Measurements from ENCODE around the gene OPCML.

Gene OPCML

DNA sequence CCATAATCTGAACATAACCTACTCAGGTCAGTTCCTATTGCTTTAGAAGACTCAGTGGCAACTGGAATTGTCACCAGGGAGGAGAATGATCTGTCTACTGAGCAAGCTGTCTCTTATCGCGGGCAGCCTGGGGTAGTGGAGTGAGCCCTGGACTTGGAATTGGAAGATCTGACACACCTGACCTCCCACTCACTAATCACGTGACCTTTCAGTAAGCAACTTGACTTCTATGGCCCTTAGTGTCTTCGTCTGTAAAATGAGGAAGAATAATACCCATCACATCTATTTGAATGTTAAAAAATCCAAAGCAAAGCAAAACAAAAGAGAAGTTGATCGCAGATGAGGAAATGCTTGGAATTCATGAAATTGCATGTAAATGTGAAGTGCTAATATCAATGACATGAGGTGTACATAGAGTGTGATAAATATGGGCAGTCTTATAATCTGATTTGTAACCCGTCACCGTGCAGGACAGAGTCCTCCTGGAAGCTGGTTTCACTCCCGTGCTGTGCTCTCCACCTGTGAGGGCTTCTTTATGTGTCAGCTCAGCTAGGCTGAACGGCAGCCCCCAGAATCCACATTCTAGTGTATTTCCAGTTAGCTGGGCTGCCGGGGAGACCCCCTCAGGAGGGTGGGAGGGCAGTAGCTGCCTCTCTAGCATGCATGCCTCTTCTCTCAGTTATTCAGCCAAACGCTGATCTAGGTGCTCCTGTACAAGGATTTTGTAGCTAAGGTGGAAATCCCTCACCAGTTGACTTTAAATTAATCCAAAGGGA lies 482.9 kb downstream of the OPCML start (continued):
- TF ChIP-seq TSHZ2 (CRISPR knock-in tag; IDR thresholded peaks at IDR 0.05) (no peak), RARB (CRISPR knock-in tag; IDR thresholded peaks at IDR 0.05) (no peak)

- TF ChIP-seq OSR1 (CRISPR knock-in tag; IDR thresholded peaks at IDR 0.05) = no peak
- TF ChIP-seq GLIS3 (CRISPR knock-in tag; IDR thresholded peaks at IDR 0.05) = no peak
- no peak for TF ChIP-seq ZNF70 (CRISPR knock-in tag; IDR thresholded peaks at IDR 0.05)
- TF ChIP-seq, protein P1, sequence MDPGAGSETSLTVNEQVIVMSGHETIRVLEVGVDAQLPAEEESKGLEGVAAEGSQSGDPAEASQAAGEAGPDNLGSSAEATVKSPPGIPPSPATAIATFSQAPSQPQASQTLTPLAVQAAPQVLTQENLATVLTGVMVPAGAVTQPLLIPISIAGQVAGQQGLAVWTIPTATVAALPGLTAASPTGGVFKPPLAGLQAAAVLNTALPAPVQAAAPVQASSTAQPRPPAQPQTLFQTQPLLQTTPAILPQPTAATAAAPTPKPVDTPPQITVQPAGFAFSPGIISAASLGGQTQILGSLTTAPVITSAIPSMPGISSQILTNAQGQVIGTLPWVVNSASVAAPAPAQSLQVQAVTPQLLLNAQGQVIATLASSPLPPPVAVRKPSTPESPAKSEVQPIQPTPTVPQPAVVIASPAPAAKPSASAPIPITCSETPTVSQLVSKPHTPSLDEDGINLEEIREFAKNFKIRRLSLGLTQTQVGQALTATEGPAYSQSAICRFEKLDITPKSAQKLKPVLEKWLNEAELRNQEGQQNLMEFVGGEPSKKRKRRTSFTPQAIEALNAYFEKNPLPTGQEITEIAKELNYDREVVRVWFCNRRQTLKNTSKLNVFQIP (CRISPR knock-in tag; IDR thresholded peaks at IDR 0.05; ENCODE audit: borderline replicate concordance, low read depth) = no peak
- TF ChIP-seq ESRRG (CRISPR knock-in tag; IDR thresholded peaks at IDR 0.05) = no peak
- no peak for TF ChIP-seq CSRNP3 (CRISPR knock-in tag; IDR thresholded peaks at IDR 0.05)
- TF ChIP-seq, protein P2, sequence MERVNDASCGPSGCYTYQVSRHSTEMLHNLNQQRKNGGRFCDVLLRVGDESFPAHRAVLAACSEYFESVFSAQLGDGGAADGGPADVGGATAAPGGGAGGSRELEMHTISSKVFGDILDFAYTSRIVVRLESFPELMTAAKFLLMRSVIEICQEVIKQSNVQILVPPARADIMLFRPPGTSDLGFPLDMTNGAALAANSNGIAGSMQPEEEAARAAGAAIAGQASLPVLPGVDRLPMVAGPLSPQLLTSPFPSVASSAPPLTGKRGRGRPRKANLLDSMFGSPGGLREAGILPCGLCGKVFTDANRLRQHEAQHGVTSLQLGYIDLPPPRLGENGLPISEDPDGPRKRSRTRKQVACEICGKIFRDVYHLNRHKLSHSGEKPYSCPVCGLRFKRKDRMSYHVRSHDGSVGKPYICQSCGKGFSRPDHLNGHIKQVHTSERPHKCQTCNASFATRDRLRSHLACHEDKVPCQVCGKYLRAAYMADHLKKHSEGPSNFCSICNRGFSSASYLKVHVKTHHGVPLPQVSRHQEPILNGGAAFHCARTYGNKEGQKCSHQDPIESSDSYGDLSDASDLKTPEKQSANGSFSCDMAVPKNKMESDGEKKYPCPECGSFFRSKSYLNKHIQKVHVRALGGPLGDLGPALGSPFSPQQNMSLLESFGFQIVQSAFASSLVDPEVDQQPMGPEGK (CRISPR knock-in tag; IDR thresholded peaks at IDR 0.05; ENCODE audit: borderline replicate concordance) = no peak
- TF ChIP-seq TOX (CRISPR knock-in tag; IDR thresholded peaks at IDR 0.05; ENCODE audit: borderline replicate concordance) = no peak
- ATAC-seq = no peak
Measured at GRCh38 chr11:133048270-133048669, 484.0 kb downstream of the OPCML start.

- no peak for ATAC-seq
- TF ChIP-seq ZFP30 (CRISPR knock-in tag; IDR thresholded peaks at IDR 0.05) (no peak), BACH2 (CRISPR knock-in tag; IDR thresholded peaks at IDR 0.05; ENCODE audit: borderline replicate concordance) (no peak), SNAI2 (CRISPR knock-in tag; IDR thresholded peaks at IDR 0.05) (no peak), ZC3H10 (CRISPR knock-in tag; IDR thresholded peaks at IDR 0.05) (no peak)
- TF ChIP-seq, protein P3, sequence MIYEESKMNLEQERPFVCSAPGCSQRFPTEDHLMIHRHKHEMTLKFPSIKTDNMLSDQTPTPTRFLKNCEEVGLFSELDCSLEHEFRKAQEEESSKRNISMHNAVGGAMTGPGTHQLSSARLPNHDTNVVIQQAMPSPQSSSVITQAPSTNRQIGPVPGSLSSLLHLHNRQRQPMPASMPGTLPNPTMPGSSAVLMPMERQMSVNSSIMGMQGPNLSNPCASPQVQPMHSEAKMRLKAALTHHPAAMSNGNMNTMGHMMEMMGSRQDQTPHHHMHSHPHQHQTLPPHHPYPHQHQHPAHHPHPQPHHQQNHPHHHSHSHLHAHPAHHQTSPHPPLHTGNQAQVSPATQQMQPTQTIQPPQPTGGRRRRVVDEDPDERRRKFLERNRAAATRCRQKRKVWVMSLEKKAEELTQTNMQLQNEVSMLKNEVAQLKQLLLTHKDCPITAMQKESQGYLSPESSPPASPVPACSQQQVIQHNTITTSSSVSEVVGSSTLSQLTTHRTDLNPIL (CRISPR knock-in tag; IDR thresholded peaks at IDR 0.05; ENCODE audit: low read depth) = no peak
Measured at GRCh38 chr11:133047771-133048115, 484.6 kb downstream of the OPCML start.

- no peak for ATAC-seq
- TF ChIP-seq ZNF8 (CRISPR knock-in tag; IDR thresholded peaks at IDR 0.05) (no peak), ZNF565 (CRISPR knock-in tag; conservative IDR thresholded peaks at IDR 0.05; ENCODE audit: low read depth) (no peak), PPARA (CRISPR knock-in tag; IDR thresholded peaks at IDR 0.05; ENCODE audit: borderline replicate concordance) (no peak), ZFP3 (CRISPR knock-in tag; IDR thresholded peaks at IDR 0.05) (no peak), GLIS3 (CRISPR knock-in tag; IDR thresholded peaks at IDR 0.05) (no peak), ZNF70 (CRISPR knock-in tag; IDR thresholded peaks at IDR 0.05) (no peak)
- TF ChIP-seq, protein P2 (CRISPR knock-in tag; IDR thresholded peaks at IDR 0.05; ENCODE audit: borderline replicate concordance) = no peak
Measured at GRCh38 chr11:133047036-133047770, 485.1 kb downstream of the OPCML start.

All from SK-N-SH treated with all-trans-retinoic acid at 6 μM for 48 hours (cell line).